GM13976 (cell line): ENCODE results near the gene TACC2.

Experiments used
- DNase-seq: peaks from one replicate; pipeline ENCODE4 v3.0.0; 2012; ENCODE audit warnings: low spot score
- in situ Hi-C: fragments of 300-500 bp; cut with MboI; formaldehyde crosslinking; loops from one replicate; pipeline ENCODE4 v1.12.0; 2022; ENCODE audit warnings: low sequenced_read_pairs, mixed read lengths, inconsistent platforms; ENCODE audit not compliant: unreplicated experiment
- TF ChIP-seq, protein P1 (sequence below): IDR thresholded peaks from 2 replicates; pipeline ENCODE4 v1.5.1; 2012; ENCODE audit warnings: borderline replicate concordance, mild to moderate bottlenecking; ENCODE audit not compliant: insufficient read depth; ENCODE audit errors: extremely low read depth, missing control alignments, control extremely low read depth

Gene TACC2

DNA sequence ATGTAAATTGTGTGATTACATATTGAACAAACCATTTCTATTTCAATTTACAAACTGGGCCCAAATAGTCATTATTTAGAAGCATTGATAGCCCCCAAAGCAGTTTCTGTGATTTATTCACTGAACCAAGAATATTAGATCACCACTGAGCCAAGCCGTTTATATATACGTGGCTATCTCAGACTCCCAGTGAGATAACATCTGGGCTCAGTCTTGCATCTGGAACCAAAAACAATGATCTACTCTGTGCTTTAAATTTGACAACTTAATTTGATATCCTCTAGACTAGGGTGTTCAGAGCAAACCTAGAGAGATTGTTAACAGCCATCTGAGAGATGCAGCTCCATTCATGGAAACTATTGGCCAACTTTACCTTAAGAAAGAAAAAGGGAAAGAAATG, 240.7 kb downstream of the TACC2 start:
- TF ChIP-seq, protein P1, sequence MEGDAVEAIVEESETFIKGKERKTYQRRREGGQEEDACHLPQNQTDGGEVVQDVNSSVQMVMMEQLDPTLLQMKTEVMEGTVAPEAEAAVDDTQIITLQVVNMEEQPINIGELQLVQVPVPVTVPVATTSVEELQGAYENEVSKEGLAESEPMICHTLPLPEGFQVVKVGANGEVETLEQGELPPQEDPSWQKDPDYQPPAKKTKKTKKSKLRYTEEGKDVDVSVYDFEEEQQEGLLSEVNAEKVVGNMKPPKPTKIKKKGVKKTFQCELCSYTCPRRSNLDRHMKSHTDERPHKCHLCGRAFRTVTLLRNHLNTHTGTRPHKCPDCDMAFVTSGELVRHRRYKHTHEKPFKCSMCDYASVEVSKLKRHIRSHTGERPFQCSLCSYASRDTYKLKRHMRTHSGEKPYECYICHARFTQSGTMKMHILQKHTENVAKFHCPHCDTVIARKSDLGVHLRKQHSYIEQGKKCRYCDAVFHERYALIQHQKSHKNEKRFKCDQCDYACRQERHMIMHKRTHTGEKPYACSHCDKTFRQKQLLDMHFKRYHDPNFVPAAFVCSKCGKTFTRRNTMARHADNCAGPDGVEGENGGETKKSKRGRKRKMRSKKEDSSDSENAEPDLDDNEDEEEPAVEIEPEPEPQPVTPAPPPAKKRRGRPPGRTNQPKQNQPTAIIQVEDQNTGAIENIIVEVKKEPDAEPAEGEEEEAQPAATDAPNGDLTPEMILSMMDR, result no peak
- in situ Hi-C loops, result no loop called here
- no peak for DNase-seq

DNA sequence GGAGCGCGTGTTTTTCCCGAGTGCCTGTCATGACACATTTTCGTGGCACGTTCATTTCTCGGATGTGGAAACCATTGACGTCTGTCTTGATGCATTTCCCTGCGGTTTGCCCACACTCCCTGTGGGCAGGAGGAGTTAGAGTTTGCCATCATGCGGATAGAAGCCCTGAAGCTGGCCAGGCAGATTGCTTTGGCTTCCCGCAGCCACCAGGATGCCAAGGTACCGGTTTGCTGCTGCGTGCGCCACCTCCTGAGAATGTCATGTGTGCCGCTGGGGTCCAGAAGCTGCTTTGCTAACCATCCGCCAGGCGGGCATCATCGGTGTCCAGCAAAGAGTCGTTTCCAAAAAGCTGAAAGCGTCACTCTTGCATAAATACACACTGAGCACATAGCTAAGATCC, 241.3 kb downstream of the TACC2 start:
- in situ Hi-C loops, result no loop called here
- no peak for DNase-seq
- TF ChIP-seq, protein P1, result no peak

DNA sequence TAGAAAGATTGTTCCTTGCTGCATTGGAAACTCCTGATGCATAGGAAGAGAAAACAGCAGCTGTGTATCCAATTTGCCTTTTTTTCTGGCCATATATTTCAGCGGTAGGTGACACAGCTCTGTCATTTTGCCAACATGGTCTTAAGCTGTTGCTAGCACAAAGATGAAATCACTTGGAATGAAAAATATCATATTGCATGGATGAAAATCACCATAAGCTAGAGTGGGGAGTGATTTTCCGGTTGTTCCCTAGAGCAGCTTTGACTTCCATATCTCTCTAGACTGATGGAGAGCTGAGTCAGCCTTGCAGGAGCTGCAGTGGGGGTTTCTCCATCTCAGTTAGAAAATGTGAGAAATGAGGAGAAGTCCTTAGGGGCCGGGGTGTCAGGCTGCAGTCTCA, 243.8 kb downstream of the TACC2 start:
- TF ChIP-seq, protein P1, result no peak
- no peak for DNase-seq
- in situ Hi-C loops, result no loop called here

DNA sequence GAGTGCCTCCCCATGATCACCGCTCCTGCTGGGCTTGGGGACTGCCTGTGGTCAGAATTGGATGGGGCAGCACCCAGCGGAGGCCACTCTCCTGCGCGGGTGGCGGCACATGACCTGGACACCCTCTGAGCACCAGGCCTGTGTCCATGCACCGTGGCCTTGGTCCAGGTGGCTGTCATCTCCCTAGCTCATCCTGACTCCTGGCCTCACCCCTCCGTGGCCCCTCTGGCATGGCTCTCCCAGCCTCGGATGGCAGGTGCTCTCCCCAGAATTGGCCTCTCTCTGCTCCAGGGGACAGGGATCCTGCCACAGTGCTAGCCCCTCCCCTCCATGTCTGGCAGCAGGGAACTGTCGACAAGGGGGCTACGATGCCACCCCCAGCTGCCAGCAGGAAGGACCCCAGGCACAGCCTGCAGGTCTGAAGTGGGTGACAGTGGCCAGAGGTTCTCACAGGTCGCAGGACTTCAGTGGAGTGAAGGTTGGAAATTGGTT, 244.9 kb downstream of the TACC2 start:
- in situ Hi-C loops, result no loop called here
- DNase-seq, result no peak
- TF ChIP-seq, protein P1, result no peak

DNA sequence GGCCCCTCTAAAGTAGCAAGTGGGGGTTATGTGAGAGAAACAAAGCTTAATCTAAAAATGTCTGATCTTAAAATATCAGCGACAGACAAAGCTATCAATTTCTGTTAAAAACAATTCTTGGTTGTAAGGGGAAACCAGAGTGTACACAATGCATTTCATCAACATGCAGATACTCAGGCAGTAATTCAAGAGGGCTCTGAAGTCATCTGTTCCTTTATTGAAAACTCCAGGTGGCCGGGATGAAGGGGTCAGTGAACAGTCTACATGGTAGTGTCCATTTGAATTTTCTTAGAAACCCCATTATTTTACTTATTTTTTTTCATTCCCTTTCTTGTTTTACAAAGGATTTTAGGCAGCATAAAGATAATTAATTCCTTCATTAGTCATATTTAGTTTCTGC, 245.5 kb downstream of the TACC2 start:
- DNase-seq, result no peak
- TF ChIP-seq, protein P1, result no peak
- in situ Hi-C loops, result no loop called here

DNA sequence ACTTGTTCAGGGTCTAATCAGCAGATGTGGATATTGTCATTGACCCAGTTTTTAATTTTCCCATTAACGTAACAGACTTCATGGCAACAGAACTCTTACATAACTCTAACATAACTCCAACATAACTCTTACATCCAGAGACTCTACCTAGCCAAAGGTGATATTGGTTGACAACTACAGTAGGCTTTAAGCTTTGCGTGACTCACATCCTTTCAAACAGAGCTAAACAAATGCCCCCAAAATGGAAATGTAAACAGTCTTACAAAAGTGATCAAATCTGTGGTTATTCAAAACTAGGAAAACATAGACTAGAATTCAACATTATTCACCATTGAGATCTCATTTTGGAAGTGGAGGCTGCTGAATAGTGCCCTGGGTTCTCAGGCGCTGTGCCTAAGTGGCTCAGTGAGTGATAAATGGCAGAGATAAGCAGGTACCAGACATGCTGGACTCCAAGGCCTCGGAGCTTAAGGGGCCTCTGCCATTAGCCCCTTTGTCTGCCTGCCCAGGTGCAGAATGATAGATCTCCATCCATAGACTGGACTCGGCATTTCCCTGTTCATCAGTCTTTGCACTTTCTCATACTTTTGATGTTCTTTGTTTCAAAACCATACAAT, 247.8 kb downstream of the TACC2 start:
- TF ChIP-seq, protein P1, result no peak
- in situ Hi-C loops, result no loop called here
- no peak for DNase-seq
